ENCODE data around the gene WWC1.

The WWC1 gene

DNA sequence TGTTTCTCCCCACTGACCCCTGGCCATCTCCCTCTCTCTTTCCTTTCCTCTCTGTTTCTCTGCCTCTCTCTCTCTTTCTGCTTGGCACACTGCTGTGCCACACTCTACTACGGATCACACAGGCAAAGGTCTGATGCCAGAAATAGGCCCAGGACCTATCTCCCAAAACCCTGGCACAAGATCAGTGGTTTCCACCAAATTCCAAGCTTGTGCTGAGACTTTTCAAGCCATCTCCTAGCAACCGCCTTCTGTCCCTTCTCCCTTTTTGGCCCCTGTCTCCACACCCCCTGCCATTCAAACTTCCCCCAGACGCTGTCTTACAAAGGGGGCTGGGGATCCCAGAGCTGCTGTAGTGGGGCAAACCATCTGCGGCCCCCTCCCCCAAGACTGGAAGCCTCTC is 156.4 kb downstream of the WWC1 start:
- no peak for TF ChIP-seq CTCF (conservative IDR thresholded peaks at IDR 0.05)
- H3K27ac ChIP-seq = peak overlapping the region; percentile 47; the same call in 1 of the 2 replicates

DNA sequence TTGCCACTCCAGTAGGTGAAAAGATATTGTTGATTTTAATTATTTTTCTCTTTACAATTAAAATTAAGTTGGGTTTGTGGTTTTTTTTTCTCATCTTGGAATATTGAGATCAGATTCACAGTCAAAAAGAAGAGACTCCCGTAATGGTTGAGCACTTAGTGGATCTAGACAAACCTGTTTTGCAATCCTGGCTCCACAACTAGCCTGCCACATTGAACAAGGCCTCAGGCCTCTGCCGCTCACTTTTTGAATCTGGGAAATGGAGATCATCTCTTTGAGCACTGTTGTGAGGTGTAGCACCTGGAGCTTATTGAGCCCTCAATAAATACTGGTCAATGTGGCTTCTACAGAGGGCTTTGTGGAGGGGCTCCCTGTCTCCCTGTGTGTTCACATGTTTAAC is 157.7 kb downstream of the WWC1 start:
- TF ChIP-seq CTCF (conservative IDR thresholded peaks at IDR 0.05) = no peak
- peak overlapping the region; percentile 47 for H3K27ac ChIP-seq

DNA sequence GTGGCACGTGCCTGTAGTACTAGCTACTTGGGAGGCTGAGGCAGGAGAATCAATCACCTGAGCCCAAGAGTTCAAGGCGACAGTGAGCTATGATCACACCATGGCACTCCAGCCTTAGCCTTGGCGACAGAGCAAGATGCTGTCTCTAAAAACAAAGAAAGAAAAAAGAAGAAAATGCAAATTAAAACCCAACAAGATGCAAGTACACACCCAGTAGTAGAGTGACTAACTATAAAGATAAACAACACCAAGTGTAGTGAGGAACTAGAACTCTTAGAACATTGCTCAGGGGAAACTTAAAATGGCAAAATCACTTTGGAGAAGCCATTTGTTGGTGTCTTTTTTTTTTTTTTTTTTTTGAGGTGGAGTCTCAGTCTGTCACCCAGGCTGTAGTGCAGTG is 160.1 kb downstream of the WWC1 start:
- TF ChIP-seq CTCF (conservative IDR thresholded peaks at IDR 0.05) = no peak
- no peak overlapping the region for H3K27ac ChIP-seq

DNA sequence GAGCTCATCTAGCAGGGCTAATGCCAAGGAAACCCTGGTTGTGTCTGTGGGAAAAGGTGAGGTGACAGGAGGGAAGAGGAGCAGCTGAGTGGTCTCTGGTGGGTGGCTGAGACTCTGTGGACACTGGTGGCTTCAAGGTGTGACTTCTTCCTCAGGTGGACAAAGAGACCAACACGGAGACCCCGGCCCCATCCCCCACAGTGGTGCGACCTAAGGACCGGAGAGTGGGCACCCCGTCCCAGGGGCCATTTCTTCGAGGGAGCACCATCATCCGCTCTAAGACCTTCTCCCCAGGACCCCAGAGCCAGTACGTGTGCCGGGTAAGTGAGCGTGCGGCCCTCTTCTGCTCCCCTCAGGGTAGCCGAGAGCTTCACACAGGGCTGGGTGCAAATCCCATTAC is 163.8 kb downstream of the WWC1 start:
- no peak for TF ChIP-seq CTCF (conservative IDR thresholded peaks at IDR 0.05)

DNA sequence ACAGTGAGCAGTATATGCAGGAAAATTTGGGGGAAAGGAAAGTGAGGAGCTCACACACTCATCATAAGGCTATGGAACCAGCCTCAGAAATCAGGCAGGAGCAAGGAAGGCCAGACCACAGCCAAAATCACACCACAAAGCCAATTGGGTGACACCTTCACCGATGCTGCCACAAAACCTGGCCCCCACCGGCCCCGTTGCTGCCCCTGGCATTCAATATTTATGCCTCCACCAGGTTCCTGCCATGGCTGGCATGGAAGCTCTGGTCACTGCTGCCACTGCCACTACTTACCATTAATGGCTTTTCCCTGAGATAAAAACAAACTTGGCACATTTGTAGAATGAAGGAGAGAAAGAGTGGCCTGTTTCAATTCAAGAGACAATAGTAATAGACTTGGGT is 166.1 kb downstream of the WWC1 start:
- H3K27ac ChIP-seq = no peak overlapping the region
- TF ChIP-seq CTCF (conservative IDR thresholded peaks at IDR 0.05) = no peak

More for the DNA sequence above, 163.8 kb downstream of the WWC1 start:
- no peak overlapping the region for H3K27ac ChIP-seq

GRCh38 chr5:168460606-168461005 is 169.2 kb downstream of the WWC1 start:
- no peak overlapping the region for H3K27ac ChIP-seq
- TF ChIP-seq CTCF (conservative IDR thresholded peaks at IDR 0.05) = no peak

GRCh38 chr5:168463081-168463480 is 171.6 kb downstream of the WWC1 start:
- H3K27ac ChIP-seq = no peak overlapping the region
- no peak for TF ChIP-seq CTCF (conservative IDR thresholded peaks at IDR 0.05)

GRCh38 chr5:168464214-168464613 is 172.8 kb downstream of the WWC1 start:
- no peak overlapping the region for H3K27ac ChIP-seq
- no peak for TF ChIP-seq CTCF (conservative IDR thresholded peaks at IDR 0.05)
